Measurements from ENCODE around the gene TFIP11.

GRCh38 chr22:26548303-26548702, 36.0 kb upstream of the TFIP11 start:
- no peak for TF ChIP-seq CTCF (IDR thresholded peaks at IDR 0.05; ENCODE audit: low read depth, low read length, missing input control)
- no peak for TF ChIP-seq REST (IDR thresholded peaks at IDR 0.05)
- TF ChIP-seq YY1 (IDR thresholded peaks at IDR 0.05) = no peak
- TF ChIP-seq JUND (IDR thresholded peaks at IDR 0.05) = no peak

All from liver (tissue), 3 donors.